Parathyroid adenoma (tissue), 2 donors: ENCODE results near the gene GRB14.
A peak's percentile ranks its signal among the peaks of the same experiment; 100 is the strongest.

Experiments used
- H2AFZ ChIP-seq: fragments of 300-600 bp; sonication (generic); one replicate; pipeline ENCODE4 v1.7.0; 2017; ENCODE audit warnings: antibody characterized with exemption, mild to moderate bottlenecking
- H3K27ac ChIP-seq: fragments of 300-600 bp; sonication (generic); one replicate; pipeline ENCODE4 v1.7.0; 2017
- H3K27me3 ChIP-seq: fragments of 300-600 bp; sonication (generic); one replicate; pipeline ENCODE4 v1.7.0; 2017; ENCODE audit warnings: low read length; ENCODE audit not compliant: control insufficient read depth, insufficient read depth
- H3K36me3 ChIP-seq: fragments of 300-600 bp; sonication (generic); one replicate; pipeline ENCODE4 v1.7.0; 2017; ENCODE audit warnings: low read length; ENCODE audit not compliant: control insufficient read depth, insufficient read depth
- H3K4me1 ChIP-seq: fragments of 300-600 bp; sonication (generic); one replicate; pipeline ENCODE4 v1.7.0; 2017; ENCODE audit warnings: control low read depth
- H3K4me2 ChIP-seq: fragments of 300-600 bp; sonication (generic); one replicate; pipeline ENCODE4 v1.7.0; 2017; ENCODE audit warnings: low read length
- H3K4me3 ChIP-seq: fragments of 300-600 bp; sonication (generic); one replicate; pipeline ENCODE4 v1.7.0; 2017; ENCODE audit warnings: low read depth, low read length
- H3K79me2 ChIP-seq: fragments of 300-600 bp; sonication (generic); one replicate; pipeline ENCODE4 v1.7.0; 2017; ENCODE audit warnings: control low read depth
- H3K9ac ChIP-seq: fragments of 300-600 bp; sonication (generic); one replicate; pipeline ENCODE4 v1.7.0; 2017; ENCODE audit warnings: mild to moderate bottlenecking
- H3K9me3 ChIP-seq: fragments of 300-600 bp; sonication (generic); one replicate; pipeline ENCODE4 v1.7.0; 2017; ENCODE audit warnings: low read length; ENCODE audit not compliant: control insufficient read depth
- CTCF ChIP-seq: fragments of 300-600 bp; sonication (generic); IDR thresholded peaks from one replicate; pipeline ENCODE4 v1.7.0; 2017; ENCODE audit warnings: antibody characterized with exemption, mild to moderate bottlenecking
- donor health status: primary hyperparathyroidism.

The GRB14 gene

GRCh38 chr2:164606557-164606956 is 14.7 kb downstream of the GRB14 start:
- Histone ChIP-seq H3K4me3 (no peak overlapping the region), H3K9ac (no peak overlapping the region), H3K79me2 (no peaks in the 10 kb centered on the region), H3K4me2 (no peak overlapping the region), H3K27ac (no peak overlapping the region), H3K4me1 (no peaks in the 10 kb centered on the region), H3K27me3 (no peaks in the 10 kb centered on the region), H3K36me3 (no peaks in the 10 kb centered on the region), H2AFZ (peak overlapping the region; percentile 5), H3K9me3 (no peaks in the 10 kb centered on the region)
- no peak for TF ChIP-seq CTCF

- TF ChIP-seq CTCF = no peak
- no peak overlapping the region for H3K4me2 ChIP-seq
- no peak overlapping the region for H3K9ac ChIP-seq
These were observed 16.0 kb downstream of the GRB14 start for GRCh38 chr2:164605295-164605694.

GRCh38 chr2:164600763-164601162 is 20.5 kb downstream of the GRB14 start:
- no peak overlapping the region for H3K4me2 ChIP-seq
- H3K27me3 ChIP-seq = no peaks in the 10 kb centered on the region
- no peak for TF ChIP-seq CTCF
- H3K9ac ChIP-seq = no peak overlapping the region
- H2AFZ ChIP-seq = no peak overlapping the region
- peaks cover 4% of the 10 kb centered on the region for H3K4me1 ChIP-seq
- H3K9me3 ChIP-seq = no peaks in the 10 kb centered on the region
- no peak overlapping the region for H3K27ac ChIP-seq
- no peak overlapping the region for H3K4me3 ChIP-seq
- no peaks in the 10 kb centered on the region for H3K79me2 ChIP-seq
- H3K36me3 ChIP-seq = no peaks in the 10 kb centered on the region

More at GRCh38 chr2:164605295-164605694, 16.0 kb downstream of the GRB14 start:
- H3K4me1 ChIP-seq = no peaks in the 10 kb centered on the region
- no peaks in the 10 kb centered on the region for H3K36me3 ChIP-seq
- no peaks in the 10 kb centered on the region for H3K27me3 ChIP-seq
- H3K79me2 ChIP-seq = no peaks in the 10 kb centered on the region
- H3K9me3 ChIP-seq = no peaks in the 10 kb centered on the region
- no peak overlapping the region for H3K4me3 ChIP-seq
- no peak overlapping the region for H3K27ac ChIP-seq
- no peak overlapping the region for H2AFZ ChIP-seq

GRCh38 chr2:164599954-164600589 is 21.2 kb downstream of the GRB14 start:
- Histone ChIP-seq H3K4me1 (peaks cover 7% of the 10 kb centered on the region), H3K4me2 (no peak overlapping the region), H3K79me2 (no peaks in the 10 kb centered on the region), H3K27me3 (no peaks in the 10 kb centered on the region), H3K27ac (no peak overlapping the region), H2AFZ (no peak overlapping the region), H3K9ac (no peak overlapping the region), H3K36me3 (no peaks in the 10 kb centered on the region), H3K9me3 (no peaks in the 10 kb centered on the region), H3K4me3 (no peak overlapping the region)
- TF ChIP-seq CTCF = peak; percentile 97

- H2AFZ ChIP-seq = no peak overlapping the region
- no peak overlapping the region for H3K4me3 ChIP-seq
- peaks cover 22% of the 10 kb centered on the region for H3K4me1 ChIP-seq
- no peak for TF ChIP-seq CTCF
- no peaks in the 10 kb centered on the region for H3K36me3 ChIP-seq
- H3K4me2 ChIP-seq = no peak overlapping the region
- no peak overlapping the region for H3K9ac ChIP-seq
- H3K27ac ChIP-seq = no peak overlapping the region
- H3K9me3 ChIP-seq = no peaks in the 10 kb centered on the region
- H3K27me3 ChIP-seq = no peaks in the 10 kb centered on the region
- no peaks in the 10 kb centered on the region for H3K79me2 ChIP-seq
These were observed 23.3 kb downstream of the GRB14 start for GRCh38 chr2:164597983-164598382.
